HG02840 (cell line): ENCODE measurements around the gene TOMT.

Experiments
- ATAC-seq: cut with Tn5 transposase; IDR thresholded peaks from one replicate; pipeline ENCODE4 v1.9.1; 2021; ENCODE audit warnings: mild to moderate bottlenecking, moderate library complexity, moderate number of reproducible peaks; ENCODE audit not compliant: unreplicated experiment, low FRiP score

Gene TOMT

GRCh38 chr11:72085621-72086351, 19.9 kb upstream of the TOMT start:
- ATAC-seq, result no peak

GRCh38 chr11:72088076-72088808, 17.5 kb upstream of the TOMT start:
- ATAC-seq, result no peak

- ATAC-seq, result no peak
These were observed 14.4 kb upstream of the TOMT start for GRCh38 chr11:72091292-72091691.

GRCh38 chr11:72098741-72099140, 7.0 kb upstream of the TOMT start:
- no peak for ATAC-seq

- ATAC-seq, result no peak
These were observed 5.7 kb upstream of the TOMT start for GRCh38 chr11:72100009-72100408.

GRCh38 chr11:72100462-72100861, 5.3 kb upstream of the TOMT start:
- ATAC-seq, result no peak

GRCh38 chr11:72102162-72102561, 3.6 kb upstream of the TOMT start:
- no peak for ATAC-seq

- ATAC-seq, result no peak
These were observed 3.1 kb upstream of the TOMT start for GRCh38 chr11:72102631-72102945.

- peak; percentile 89 for ATAC-seq
These were observed 2.6 kb upstream of the TOMT start, which contains the start of gene LAMTOR1 for GRCh38 chr11:72102946-72103753. TSS of gene LAMTOR1 (minus strand) at chr11:72103297. CDS start at chr11:72103224, 73 bp downstream.

GRCh38 chr11:72103754-72104167, 2.0 kb upstream of the TOMT start:
- ATAC-seq, result no peak

GRCh38 chr11:72111300-72112142, 5.8 kb downstream of the TOMT start:
- peak; percentile 5 for ATAC-seq

- ATAC-seq, result peak; percentile 87
These were observed 6.6 kb downstream of the TOMT start, which contains the start of gene ANAPC15 for GRCh38 chr11:72112143-72112977. TSS of gene ANAPC15 (minus strand) at chr11:72112695. CDS start at chr11:72111276, 1,419 bp downstream.

GRCh38 chr11:72112978-72113808, 7.5 kb downstream of the TOMT start:
- no peak for ATAC-seq

GRCh38 chr11:72114570-72114969, 8.8 kb downstream of the TOMT start:
- ATAC-seq, result no peak

GRCh38 chr11:72116019-72116755, 10.5 kb downstream of the TOMT start:
- ATAC-seq, result no peak

GRCh38 chr11:72119198-72119597, 13.5 kb downstream of the TOMT start:
- no peak for ATAC-seq

GRCh38 chr11:72120930-72121329, 15.2 kb downstream of the TOMT start:
- no peak for ATAC-seq

GRCh38 chr11:72122607-72123006, 16.9 kb downstream of the TOMT start:
- no peak for ATAC-seq
